SK-N-SH treated with all-trans-retinoic acid at 6 μM for 48 hours (cell line): ENCODE measurements around the gene OR9Q1.

Experiments used
- RARB ChIP-seq: fragments of 250-450 bp; sonication (Bioruptor Pico); IDR thresholded peaks from 2 replicates; pipeline ENCODE4 v1.8.0; 2021; ENCODE audit warnings: mild to moderate bottlenecking, moderate library complexity
- SNAI2 ChIP-seq: fragments of 250-450 bp; sonication (Bioruptor Pico); IDR thresholded peaks from 2 replicates; pipeline ENCODE4 v1.5.0; 2020; ENCODE audit warnings: mild to moderate bottlenecking, moderate library complexity
- ZNF70 ChIP-seq: fragments of 450-650 bp; formaldehyde crosslinking; IDR thresholded peaks from 2 replicates; pipeline ENCODE4 v1.5.0; 2020; ENCODE audit warnings: mild to moderate bottlenecking, moderate library complexity

DNA sequence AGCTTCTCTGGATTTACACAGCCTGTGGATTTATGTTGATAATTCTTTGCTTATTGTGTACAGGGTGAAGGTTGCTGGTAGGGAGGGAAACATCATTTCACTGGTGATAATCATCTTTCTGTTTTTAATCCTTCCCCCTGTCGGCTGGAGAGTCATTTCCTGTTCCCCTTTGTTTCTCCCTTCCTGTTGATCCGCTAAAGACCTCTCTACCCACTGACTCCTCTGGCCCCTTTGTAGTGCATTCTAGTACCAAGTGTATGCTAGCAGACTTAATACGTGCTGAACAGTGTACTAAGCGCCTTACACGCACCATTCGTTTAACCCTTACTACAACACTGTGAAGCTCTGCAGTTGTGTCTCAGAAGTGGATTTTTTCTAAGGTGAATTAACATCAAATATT lies 19.0 kb upstream of the OR9Q1 start:
- no peak for TF ChIP-seq ZNF70 (CRISPR knock-in tag)
- no peak for TF ChIP-seq RARB
- TF ChIP-seq SNAI2 (CRISPR knock-in tag), result no peak
